WTC11 (cell line): ENCODE results near the gene MAP3K14. TPM values are rescaled to one million over a fixed set of nuclear protein-coding genes. Genes with fewer than 3 reads are reported as not detected.

Experiments
- ATAC-seq: fragments of 200-7000 bp; cut with Tn5 transposase; 2 replicates; pipeline ENCODE4 v1.10.0; 2021; ENCODE audit warnings: mild to moderate bottlenecking, moderate library complexity
- CTCF ChIA-PET: fragments of 300-600 bp; sonication (Branson Sonifier 250); formaldehyde crosslinking; loops from one replicate; lab custom pipeline; 2021; ENCODE audit warnings: antibody characterized with exemption; lab: Charles Lee
- POLR2A ChIA-PET: fragments of 350-600 bp; sonication (Branson Sonifier 250); formaldehyde crosslinking; loops from one replicate; lab custom pipeline; 2021; ENCODE audit warnings: antibody characterized with exemption; lab: Charles Lee
- DNase-seq: peaks from one replicate; pipeline ENCODE4 v3.0.0; 2021; ENCODE audit warnings: low spot score
- H3K27ac Mint-ChIP-seq: 2 replicates; pipeline ENCODE4 v1.8.0; 2021; ENCODE audit warnings: mixed read lengths
- H3K27me3 Mint-ChIP-seq: 2 replicates; pipeline ENCODE4 v1.8.0; 2021; ENCODE audit warnings: low read depth, mild to moderate bottlenecking, moderate library complexity, mixed read lengths
- H3K36me3 Mint-ChIP-seq: 2 replicates; pipeline ENCODE4 v1.8.0; 2021; ENCODE audit warnings: mixed read lengths
- H3K4me1 Mint-ChIP-seq: 2 replicates; pipeline ENCODE4 v1.8.0; 2022; ENCODE audit warnings: mixed read lengths
- H3K4me3 Mint-ChIP-seq: 2 replicates; pipeline ENCODE4 v1.8.0; 2021; ENCODE audit warnings: mild to moderate bottlenecking, moderate library complexity, mixed read lengths
- H3K9me3 Mint-ChIP-seq: 2 replicates; pipeline ENCODE4 v1.8.0; 2021; ENCODE audit warnings: mixed read lengths
- AR ChIP-seq: fragments of 250-450 bp; sonication (Bioruptor Pico); IDR thresholded peaks from 2 replicates; pipeline ENCODE4 v1.9.0; 2021; ENCODE audit warnings: mild to moderate bottlenecking
- GABPB1 ChIP-seq: sonication (generic); formaldehyde crosslinking; IDR thresholded peaks from 2 replicates; pipeline ENCODE4 v1.8.1; 2023; ENCODE audit warnings: mild to moderate bottlenecking, missing genetic modification reagents
- IRF1 ChIP-seq: sonication (generic); formaldehyde crosslinking; IDR thresholded peaks from 2 replicates; pipeline ENCODE4 v1.8.0; 2023; ENCODE audit warnings: missing genetic modification reagents
- NFE2L1 ChIP-seq: sonication (generic); formaldehyde crosslinking; IDR thresholded peaks from 2 replicates; pipeline ENCODE4 v1.8.1; 2023; ENCODE audit warnings: missing genetic modification reagents
- OVOL2 ChIP-seq: fragments of 250-450 bp; sonication (Bioruptor Pico); IDR thresholded peaks from 2 replicates; pipeline ENCODE4 v1.9.0; 2021; ENCODE audit warnings: mild to moderate bottlenecking, borderline replicate concordance
- STAT6 ChIP-seq: sonication (generic); formaldehyde crosslinking; conservative IDR thresholded peaks from 2 replicates; pipeline ENCODE4 v1.8.1; 2023; ENCODE audit warnings: mild to moderate bottlenecking, low read depth, missing genetic modification reagents, moderate library complexity
- ZMAT4 ChIP-seq: fragments of 250-450 bp; sonication (Bioruptor Pico); IDR thresholded peaks from 2 replicates; pipeline ENCODE4 v1.9.0; 2021; ENCODE audit warnings: mild to moderate bottlenecking
- ZNF219 ChIP-seq: sonication (generic); formaldehyde crosslinking; IDR thresholded peaks from 2 replicates; pipeline ENCODE4 v1.8.0; 2023; ENCODE audit warnings: missing genetic modification reagents, mild to moderate bottlenecking, borderline replicate concordance
- total RNA-seq: library from RNA; stranded (reverse); gene quantifications from 3 replicates; pipeline ENCODE4 v1.2.3, GENCODE V29; 2021
- TF ChIP-seq, protein P1 (sequence below): sonication (generic); formaldehyde crosslinking; IDR thresholded peaks from 2 replicates; pipeline ENCODE4 v1.8.1; 2023; ENCODE audit warnings: mild to moderate bottlenecking, missing genetic modification reagents
- TF ChIP-seq, protein P2 (sequence below): fragments of 250-450 bp; sonication (Bioruptor Pico); IDR thresholded peaks from 2 replicates; pipeline ENCODE4 v1.9.0; 2021; ENCODE audit warnings: moderate library complexity, mild to moderate bottlenecking, inconsistent platforms, borderline replicate concordance
- TF ChIP-seq, protein P3 (sequence below): fragments of 250-450 bp; sonication (Bioruptor Pico); IDR thresholded peaks from 2 replicates; pipeline ENCODE4 v2.1.2; 2022; ENCODE audit warnings: mild to moderate bottlenecking, moderate library complexity
- TF ChIP-seq, protein P4 (sequence below): fragments of 200-600 bp; IDR thresholded peaks from 2 replicates; pipeline ENCODE4 v1.8.0; 2022; ENCODE audit warnings: antibody characterized with exemption

The MAP3K14 gene
- total RNA-seq, 1 experiment from 2014 or later, result 4.0 TPM

GRCh38 chr17:45279898-45280297, 36.9 kb downstream of the MAP3K14 start (continued):
- TF ChIP-seq AR (no peak), OVOL2 (CRISPR knock-in tag) (no peak), ZNF219 (CRISPR knock-in tag) (no peak), GABPB1 (CRISPR knock-in tag) (no peak)
- TF ChIP-seq, protein P1, sequence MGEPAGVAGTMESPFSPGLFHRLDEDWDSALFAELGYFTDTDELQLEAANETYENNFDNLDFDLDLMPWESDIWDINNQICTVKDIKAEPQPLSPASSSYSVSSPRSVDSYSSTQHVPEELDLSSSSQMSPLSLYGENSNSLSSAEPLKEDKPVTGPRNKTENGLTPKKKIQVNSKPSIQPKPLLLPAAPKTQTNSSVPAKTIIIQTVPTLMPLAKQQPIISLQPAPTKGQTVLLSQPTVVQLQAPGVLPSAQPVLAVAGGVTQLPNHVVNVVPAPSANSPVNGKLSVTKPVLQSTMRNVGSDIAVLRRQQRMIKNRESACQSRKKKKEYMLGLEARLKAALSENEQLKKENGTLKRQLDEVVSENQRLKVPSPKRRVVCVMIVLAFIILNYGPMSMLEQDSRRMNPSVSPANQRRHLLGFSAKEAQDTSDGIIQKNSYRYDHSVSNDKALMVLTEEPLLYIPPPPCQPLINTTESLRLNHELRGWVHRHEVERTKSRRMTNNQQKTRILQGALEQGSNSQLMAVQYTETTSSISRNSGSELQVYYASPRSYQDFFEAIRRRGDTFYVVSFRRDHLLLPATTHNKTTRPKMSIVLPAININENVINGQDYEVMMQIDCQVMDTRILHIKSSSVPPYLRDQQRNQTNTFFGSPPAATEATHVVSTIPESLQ, result no peak
- TF ChIP-seq, all 79 proteins: peak for 0

GRCh38 chr17:45277992-45278391, 38.8 kb downstream of the MAP3K14 start:
- POLR2A ChIA-PET, result interaction anchor here (0.5 kb wide), 1 partner anchor 572 kb away, joined by 3 read pairs; no protein-coding TSS in a partner anchor
- H3K9me3 Mint-ChIP-seq, result no peaks in the 10 kb centered on the region
- ATAC-seq (no peak), DNase-seq (no peak)
- peaks cover 10% of the 10 kb centered on the region for H3K4me1 Mint-ChIP-seq
- TF ChIP-seq, protein P2, sequence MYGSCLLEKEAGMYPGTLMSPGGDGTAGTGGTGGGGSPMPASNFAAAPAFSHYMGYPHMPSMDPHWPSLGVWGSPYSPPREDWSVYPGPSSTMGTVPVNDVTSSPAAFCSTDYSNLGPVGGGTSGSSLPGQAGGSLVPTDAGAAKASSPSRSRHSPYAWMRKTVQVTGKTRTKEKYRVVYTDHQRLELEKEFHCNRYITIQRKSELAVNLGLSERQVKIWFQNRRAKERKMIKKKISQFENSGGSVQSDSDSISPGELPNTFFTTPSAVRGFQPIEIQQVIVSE (CRISPR knock-in tag), result no peak
- TF ChIP-seq, protein P3, sequence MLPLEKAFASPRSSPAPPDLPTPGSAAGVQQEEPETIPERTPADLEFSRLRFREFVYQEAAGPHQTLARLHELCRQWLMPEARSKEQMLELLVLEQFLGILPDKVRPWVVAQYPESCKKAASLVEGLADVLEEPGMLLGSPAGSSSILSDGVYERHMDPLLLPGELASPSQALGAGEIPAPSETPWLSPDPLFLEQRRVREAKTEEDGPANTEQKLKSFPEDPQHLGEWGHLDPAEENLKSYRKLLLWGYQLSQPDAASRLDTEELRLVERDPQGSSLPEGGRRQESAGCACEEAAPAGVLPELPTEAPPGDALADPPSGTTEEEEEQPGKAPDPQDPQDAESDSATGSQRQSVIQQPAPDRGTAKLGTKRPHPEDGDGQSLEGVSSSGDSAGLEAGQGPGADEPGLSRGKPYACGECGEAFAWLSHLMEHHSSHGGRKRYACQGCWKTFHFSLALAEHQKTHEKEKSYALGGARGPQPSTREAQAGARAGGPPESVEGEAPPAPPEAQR, result no peak
- no peak for TF ChIP-seq STAT6
- no peak for TF ChIP-seq IRF1 (CRISPR knock-in tag)
- no peak for TF ChIP-seq NFE2L1 (CRISPR knock-in tag)
- H3K27ac Mint-ChIP-seq, result no peak overlapping the region
- CTCF ChIA-PET, result interaction anchor here (0.8 to 4.4 kb wide), 39 partner anchors 9 to 505 kb away, joined by 3 to 81 read pairs (median 9); partner anchors contain the start of genes ACBD4, HEXIM2 and MAP3K14
- no peaks in the 10 kb centered on the region for H3K27me3 Mint-ChIP-seq
- H3K4me3 Mint-ChIP-seq, result no peak overlapping the region
- H3K36me3 Mint-ChIP-seq, result peaks cover 2% of the 10 kb centered on the region; the same call in 1 of the 2 replicates

GRCh38 chr17:45277216-45277849, 39.5 kb downstream of the MAP3K14 start:
- ChIA-PET CTCF (interaction anchor here (0.6 to 4.4 kb wide), 55 partner anchors 10 to 616 kb away, joined by 3 to 81 read pairs (median 6); partner anchors contain the start of genes ACBD4, HEXIM2, MAP3K14 and SPATA32), POLR2A (interaction anchor here (0.5 kb wide), 1 partner anchor 571 kb away, joined by 3 read pairs; no protein-coding TSS in a partner anchor)
- Mint-ChIP-seq H3K36me3 (no peaks in the 10 kb centered on the region; the same call in 1 of the 2 replicates), H3K4me3 (no peak overlapping the region), H3K27me3 (no peaks in the 10 kb centered on the region), H3K27ac (no peak overlapping the region), H3K4me1 (peaks cover 12% of the 10 kb centered on the region), H3K9me3 (no peaks in the 10 kb centered on the region)
- TF ChIP-seq ZMAT4, result no peak
- TF ChIP-seq, protein P4, sequence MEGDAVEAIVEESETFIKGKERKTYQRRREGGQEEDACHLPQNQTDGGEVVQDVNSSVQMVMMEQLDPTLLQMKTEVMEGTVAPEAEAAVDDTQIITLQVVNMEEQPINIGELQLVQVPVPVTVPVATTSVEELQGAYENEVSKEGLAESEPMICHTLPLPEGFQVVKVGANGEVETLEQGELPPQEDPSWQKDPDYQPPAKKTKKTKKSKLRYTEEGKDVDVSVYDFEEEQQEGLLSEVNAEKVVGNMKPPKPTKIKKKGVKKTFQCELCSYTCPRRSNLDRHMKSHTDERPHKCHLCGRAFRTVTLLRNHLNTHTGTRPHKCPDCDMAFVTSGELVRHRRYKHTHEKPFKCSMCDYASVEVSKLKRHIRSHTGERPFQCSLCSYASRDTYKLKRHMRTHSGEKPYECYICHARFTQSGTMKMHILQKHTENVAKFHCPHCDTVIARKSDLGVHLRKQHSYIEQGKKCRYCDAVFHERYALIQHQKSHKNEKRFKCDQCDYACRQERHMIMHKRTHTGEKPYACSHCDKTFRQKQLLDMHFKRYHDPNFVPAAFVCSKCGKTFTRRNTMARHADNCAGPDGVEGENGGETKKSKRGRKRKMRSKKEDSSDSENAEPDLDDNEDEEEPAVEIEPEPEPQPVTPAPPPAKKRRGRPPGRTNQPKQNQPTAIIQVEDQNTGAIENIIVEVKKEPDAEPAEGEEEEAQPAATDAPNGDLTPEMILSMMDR, result peak; percentile 72
- ATAC-seq, result peak; percentile 87
- DNase-seq, result peak; percentile 96
